Cerebellar cortex (tissue), 1 donor: ENCODE results near the gene DCTN2.
"Not testable (repeated sequence)": the region's sequence is repeated elsewhere in the genome, so short reads cannot be mapped to it uniquely, and the experiment has no call there.

ENCODE experiments used
- DNase-seq: peaks from one replicate; pipeline ENCODE4 v3.0.0-alpha.2; 2015; ENCODE audit warnings: low spot score

The DCTN2 gene

DNA sequence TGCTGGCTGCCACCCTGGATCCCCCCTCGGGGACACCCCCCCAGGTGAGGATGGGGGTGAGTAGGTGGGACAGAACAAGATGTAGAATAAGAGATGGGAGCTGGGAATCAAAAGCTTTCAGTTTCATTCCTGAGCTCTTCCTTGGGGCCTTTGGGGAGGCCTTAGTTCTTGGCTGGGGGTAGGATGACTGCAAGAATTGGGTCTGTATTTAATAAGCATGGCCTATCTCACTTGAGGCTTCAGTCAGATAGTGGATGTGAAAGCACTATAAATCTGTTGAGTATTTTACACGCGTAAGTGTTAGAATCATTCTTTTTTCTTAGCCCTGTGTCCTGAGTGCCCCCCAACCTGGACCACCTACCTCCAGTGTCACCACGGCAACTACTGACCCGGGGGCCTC, 19.8 kb downstream of the DCTN2 start:
- no peak for DNase-seq

DNA sequence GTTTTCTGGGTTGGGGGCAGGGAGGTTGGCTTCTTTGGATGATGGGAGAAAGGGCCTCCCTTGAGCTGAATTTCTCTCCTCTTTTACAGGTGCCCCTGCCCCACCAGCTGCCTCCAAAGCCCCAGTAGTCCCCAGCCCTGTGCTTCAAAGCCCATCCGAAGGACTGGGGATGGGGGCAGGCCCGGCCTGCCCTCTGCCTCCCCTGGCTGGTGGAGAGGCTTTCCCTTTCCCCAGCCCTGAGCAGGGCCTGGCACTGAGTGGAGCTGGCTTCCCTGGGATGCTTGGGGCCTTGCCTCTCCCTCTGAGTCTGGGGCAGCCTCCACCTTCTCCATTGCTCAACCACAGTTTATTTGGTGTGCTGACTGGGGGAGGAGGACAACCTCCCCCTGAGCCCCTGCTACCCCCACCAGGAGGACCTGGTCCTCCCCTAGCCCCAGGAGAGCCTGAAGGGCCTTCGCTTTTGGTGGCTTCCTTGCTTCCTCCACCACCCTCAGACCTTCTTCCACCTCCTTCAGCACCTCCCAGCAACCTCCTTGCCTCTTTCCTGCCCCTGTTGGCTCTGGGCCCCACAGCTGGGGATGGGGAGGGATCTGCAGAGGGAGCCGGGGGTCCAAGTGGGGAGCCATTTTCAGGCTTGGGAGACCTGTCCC, 20.4 kb downstream of the DCTN2 start:
- no peak for DNase-seq

DNA sequence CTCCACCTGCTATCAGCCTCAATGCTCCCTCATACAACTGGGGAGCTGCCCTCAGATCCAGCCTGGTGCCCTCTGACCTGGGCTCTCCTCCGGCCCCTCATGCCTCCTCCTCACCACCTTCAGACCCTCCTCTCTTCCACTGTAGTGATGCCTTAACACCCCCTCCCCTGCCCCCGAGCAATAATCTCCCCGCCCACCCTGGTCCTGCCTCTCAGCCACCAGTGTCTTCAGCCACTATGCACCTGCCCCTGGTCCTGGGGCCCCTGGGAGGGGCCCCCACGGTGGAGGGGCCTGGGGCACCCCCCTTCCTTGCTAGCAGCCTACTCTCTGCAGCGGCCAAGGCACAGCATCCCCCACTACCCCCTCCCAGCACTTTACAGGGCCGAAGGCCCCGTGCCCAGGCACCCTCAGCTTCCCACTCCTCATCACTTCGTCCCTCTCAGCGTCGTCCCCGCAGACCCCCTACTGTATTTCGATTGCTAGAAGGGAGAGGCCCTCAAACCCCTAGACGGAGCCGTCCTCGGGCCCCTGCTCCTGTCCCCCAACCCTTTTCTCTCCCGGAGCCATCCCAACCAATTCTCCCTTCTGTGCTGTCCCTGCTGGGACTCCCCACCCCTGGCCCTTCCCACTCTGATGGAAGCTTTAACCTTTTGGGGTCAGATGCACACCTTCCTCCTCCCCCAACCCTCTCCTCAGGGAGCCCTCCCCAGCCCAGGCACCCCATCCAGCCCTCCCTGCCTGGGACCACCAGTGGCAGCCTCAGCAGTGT, 21.2 kb downstream of the DCTN2 start:
- no peak for DNase-seq

DNA sequence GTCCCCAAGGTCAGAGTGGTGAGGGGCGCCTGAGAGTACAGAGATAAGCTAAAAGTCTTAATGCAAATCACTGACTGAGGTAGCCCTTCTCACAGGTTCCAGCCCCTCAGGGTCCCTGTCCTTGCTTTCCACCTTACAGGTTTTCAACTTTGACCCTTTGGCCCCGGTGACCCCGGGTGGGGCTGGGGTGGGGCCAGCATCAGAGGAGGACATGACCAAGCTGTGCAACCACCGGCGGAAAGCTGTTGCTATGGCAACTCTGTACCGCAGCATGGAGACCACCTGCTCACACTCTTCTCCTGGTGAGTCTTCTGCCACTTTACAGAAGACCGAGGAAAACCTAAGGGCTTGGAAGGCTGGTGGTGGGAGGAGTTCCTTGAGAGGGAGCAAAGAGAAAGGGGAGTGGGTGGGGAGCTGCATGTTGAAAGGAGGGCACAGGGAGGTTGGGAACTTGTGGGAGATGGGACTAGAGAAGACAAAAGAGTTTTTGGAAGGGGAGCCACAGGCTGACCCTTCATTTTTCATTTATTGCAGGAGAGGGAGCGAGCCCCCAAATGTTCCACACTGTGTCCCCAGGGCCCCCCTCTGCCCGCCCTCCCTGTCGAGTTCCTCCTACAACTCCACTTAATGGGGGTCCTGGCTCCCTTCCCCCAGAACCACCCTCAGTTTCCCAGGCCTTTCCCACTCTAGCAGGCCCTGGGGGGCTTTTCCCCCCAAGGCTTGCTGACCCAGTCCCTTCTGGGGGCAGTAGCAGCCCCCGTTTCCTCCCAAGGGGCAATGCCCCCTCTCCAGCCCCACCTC, 22.0 kb downstream of the DCTN2 start:
- DNase-seq = no peak

DNA sequence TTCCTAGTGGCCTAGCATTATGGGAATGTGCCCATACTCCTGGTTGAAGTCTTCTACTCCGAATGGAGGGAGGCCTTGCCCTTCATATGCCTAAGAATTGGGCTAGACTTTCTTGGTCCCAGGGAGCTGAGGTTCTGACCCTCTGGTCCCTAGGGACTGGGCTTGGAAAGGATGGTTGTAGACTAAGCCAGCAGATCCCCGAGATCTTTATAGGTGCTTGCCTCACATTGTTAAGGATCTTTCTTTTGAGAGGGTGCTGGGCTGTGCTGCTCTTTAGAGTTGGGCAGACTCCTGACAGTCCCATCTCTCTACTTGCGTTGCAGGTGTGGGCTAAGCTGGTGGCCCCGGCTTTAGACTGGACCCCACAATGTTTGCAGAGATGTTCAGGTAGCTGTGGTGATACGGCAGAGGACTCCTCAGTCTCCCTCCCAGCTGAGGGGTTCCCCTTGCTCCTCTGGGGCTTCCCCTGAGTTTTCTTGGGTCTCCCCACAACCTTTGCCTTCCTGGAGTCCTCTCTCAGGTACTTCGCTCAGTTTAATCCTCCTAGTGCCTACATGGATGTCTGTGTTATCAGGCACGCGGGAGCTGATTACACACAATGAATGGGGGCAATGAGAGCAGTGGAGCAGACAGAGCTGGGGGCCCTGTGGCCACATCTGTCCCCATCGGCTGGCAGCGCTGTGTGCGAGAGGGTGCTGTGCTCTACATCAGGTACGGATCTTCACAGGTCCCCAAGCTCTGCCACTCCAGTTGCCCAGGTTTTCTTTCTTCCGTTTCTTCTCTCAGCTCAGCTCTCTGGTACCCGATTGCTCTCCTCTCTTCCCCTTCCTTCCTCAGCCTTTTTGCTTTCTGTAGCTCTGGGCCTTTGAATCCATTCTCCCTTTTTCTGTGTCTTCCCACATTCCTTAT, 23.0 kb downstream of the DCTN2 start:
- DNase-seq = no peak

DNA sequence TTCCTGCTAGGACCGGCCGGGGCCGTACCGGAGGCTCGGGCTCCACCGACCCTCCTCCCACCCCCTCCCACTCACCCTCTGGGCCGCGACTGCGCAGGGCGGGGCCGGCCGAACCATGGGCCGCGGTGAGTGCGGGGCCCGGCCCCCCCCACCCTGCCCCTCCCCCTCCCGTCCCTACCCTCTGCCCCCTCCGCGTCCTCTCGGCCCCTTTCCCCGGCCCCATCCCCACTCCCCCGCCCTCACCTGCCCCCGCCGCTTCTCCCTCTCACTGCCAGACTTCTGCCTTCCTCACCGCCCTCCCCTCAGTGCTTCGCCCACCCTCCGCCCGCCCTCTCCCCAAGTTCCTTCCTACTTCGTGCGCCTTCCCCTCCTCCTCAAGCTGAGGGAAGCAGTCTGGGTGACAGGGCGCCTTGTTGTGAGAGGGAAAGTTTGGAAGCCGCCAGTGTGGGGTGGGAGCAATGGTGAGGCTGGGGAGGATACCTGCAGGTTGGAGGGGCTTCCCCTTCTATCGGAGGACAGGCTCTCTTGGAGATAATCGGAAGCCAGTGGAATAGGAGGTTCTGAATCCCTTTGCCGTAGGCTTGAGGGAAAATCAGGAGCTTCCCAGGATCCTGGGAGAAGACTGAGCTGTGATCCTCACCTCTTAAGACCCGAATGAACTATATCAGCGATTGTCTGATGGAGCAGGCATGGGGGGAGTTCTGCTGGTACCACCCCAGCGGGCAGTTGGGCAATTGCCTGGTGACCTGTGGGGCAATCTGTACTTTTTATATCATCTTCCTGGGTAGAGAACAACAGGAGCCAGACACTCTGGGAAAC, 23.9 kb downstream of the DCTN2 start:
- peak; percentile 53 for DNase-seq

GRCh38 chr12:57522011-57522886, 24.7 kb downstream of the DCTN2 start, which contains the start of gene MBD6:
TSS of gene MBD6 (plus strand) at chr12:57522824. CDS start at chr12:57524304, 1,480 bp downstream.
- peak; percentile 86 for DNase-seq

GRCh38 chr12:57521525-57522010, 25.4 kb downstream of the DCTN2 start:
- peak; percentile 80 for DNase-seq

DNA sequence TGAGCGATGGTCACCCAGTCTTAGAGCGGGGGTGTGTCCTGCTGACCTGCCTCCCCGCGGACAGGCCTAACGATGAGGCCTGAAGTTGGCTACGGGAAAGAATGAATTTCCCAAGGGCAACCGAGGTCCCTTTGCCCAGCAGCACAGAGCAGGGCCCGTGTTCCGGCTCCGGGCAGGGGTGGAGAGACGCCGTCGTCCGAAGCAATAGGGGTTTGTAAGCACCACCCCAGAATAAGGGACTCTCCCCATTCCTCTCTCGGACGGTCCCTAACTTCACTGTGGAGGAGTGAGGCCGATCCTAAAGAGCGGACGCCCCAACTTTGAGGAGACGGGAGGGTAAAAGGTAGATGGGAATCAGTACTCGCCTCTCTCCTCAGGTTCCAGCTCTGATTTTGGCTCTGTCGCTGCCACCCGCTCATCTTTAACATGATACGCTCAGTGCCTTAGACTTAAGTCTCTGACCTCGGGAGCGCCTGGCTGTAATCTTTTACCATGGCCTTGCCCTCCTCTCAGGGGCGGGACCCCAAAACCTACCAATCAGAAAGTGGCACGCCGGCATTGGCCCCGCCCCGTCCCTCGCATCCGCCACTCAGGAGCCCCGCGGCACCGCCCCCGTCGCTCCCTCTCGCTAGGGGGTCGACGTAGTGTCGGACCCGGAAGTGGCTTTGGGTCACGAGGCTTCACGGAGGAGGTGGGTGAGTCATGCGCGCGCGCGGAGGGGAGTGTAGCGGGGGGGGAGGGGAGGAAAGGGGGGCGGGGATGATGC, 26.8 kb downstream of the DCTN2 start, which contains the start of gene DDIT3:
Gene DDIT3 (minus strand): TSS at position 462 of the 766 bp plus-strand sequence. CDS start 3,108 bp downstream, outside the sequence.
- DNase-seq = peak; percentile 98

DNA sequence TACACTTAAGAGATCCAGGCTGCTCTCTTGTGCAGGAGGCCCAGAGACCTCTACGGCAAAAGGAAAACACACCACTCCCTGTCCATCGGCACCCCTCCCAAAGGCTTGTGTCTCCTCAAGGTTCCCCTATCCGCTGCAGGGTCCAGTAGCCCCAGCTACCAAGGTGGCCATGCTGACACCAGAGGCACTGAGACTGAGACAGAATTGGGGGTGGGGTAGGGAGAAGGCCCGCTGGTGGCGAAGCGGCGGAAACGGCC, 27.3 kb downstream of the DCTN2 start:
- peak; percentile 40 for DNase-seq

DNA sequence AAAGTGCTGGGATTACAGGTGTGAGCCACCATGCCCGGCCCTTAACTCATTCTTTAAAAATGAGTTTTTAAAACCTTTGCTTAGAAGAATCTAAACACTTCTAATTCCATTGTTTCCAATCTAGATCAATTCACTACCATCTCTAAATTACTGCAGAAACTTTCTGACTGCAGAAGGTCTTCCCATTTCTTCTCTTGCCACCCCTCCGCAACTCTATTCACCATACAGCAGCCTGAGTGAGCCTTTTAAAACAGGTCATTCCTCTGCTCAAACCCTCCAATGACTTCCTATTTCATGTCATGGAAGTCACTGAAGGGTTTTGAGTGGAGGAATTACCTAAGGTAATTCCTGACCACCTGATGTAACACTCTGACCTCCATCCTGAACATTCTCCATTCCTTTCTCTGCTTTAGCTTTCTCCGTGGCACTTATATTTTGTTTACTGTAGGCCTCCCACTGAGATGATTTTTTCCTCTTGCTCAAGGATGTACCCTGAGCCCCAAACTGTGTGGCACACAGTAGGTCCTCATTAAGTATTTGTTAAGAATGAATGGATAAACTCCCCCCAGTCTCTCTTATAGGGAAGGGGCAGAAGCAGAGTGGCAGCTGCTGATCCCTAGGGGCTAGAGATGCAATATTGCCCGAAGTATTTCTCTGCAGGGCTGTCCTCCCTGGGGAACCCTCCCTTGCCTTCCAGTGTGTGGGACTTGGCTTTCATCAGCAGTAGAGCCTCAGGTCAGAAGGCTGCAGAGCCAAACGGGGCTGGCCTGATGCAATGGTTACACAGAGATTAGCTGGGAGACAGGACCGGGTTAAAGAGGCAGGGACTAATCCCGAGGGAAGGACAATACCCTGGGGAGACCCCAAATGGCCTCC, 27.8 kb downstream of the DCTN2 start:
- no peak for DNase-seq

DNA sequence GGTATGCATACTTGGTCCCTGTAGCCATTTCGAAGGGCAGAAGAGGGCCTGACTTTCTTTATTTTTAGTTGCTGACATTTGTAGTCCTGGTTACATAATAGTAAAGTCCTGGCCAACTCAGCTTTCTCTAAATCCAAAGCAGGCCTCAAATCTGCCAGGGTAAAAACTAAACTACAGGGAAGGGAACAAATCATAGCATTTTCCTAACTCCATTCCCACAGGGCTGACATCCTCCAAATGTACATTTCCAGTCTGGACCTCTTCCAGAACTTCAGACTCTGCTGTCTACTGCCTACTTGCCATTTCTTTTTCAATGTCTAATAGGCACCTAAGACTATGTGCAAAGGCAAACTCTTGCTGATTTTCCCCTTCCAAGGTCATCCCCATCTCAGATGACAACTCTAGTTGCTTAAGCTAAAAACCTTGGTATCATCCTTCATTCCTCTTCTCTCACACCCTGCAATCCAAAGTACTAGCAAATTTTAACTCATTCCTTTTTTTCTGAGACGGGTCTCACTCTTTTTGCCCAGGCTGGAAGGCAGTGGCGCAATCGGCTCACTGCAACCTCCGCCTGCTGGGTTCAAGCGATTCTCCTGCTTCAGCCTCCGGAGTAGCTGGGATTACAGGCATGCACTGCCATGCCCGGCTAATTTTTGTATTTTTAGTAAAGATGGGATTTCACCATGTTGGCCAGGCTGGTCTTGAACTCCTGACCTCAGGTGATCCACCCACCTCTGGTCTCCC, 28.6 kb downstream of the DCTN2 start:
- peak; percentile 53 for DNase-seq

DNA sequence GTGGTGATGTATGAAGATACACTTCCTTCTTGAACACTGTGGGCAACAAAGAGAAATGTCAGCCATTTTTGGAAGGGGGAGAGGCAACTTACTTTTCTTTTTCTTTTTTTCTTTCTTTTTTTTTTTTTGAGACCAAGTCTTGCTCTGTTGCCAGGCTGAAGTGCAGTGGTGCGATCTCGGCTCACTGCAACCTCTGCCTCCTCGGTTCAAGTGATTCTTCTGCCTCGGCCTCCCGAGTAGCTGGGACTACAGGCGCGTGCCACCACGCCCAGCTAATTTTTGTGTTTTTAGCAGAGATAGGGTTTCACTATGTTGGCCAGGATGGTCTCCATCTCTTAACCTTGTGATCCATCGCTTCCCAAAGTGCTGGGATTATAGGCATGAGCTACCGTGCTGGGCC, 29.3 kb downstream of the DCTN2 start:
- not testable (repeated sequence) for DNase-seq

- no peak for DNase-seq
Observed at GRCh38 chr12:57517187-57517586, 29.8 kb downstream of the DCTN2 start.

- DNase-seq = no peak
Observed at GRCh38 chr12:57516617-57517153, 30.3 kb downstream of the DCTN2 start.

DNA sequence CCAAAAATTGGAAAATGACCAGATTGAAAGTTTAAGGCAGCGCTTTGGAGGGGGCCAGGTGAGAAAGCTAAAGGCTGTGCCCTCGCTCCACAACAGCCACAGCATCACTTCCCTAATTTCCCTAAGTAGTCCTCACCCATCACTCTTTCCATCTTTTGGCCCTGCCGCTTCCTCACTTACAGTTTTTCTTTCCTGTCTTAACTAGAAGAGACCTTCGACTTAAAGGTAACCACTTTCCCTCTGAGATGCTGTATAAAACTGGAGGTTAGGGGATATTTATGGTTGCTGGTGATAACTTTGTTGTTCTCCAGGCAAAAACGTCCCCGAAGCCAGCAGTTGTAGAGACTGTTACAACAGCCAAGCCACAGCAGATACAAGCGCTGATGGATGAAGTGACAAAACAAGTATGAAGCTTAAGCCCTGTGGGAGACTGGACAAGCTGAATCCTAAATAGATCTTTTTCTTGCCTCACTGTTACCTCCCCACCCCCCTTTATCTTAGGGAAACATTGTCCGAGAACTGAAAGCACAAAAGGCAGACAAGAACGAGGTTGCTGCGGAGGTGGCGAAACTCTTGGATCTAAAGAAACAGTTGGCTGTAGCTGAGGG, 31.0 kb downstream of the DCTN2 start:
- DNase-seq = no peak
